ENCODE measurements around the gene SBF1.

GRCh38 chr22:50481440-50482106 is 6.7 kb upstream of the SBF1 start, which contains the start of gene ADM2:
- TF ChIP-seq CTCF (IDR thresholded peaks at IDR 0.05; ENCODE audit: low read depth, low read length) (no peak), EZH2phosphoT487 (IDR thresholded peaks at IDR 0.05; ENCODE audit: low read depth) (no peak)
